GM12878 (cell line): ENCODE results near the gene FUBP1. TPM values are rescaled to one million over a fixed set of nuclear protein-coding genes. Genes with fewer than 3 reads are reported as not detected.

Source experiments
- ATAC-seq: fragments of 200-7000 bp; cut with Tn5 transposase; 3 replicates; pipeline ENCODE4 v1.9.1; 2020; ENCODE audit warnings: mild to moderate bottlenecking, moderate library complexity
- BruUV-seq: library from RNA; stranded (reverse); fragments of 400-500 nt; replicated peaks from 2 replicates; lab custom pipeline; 2021; lab: Mats Ljungman, UMichigan
- CTCF ChIA-PET: fragments of 300-600 bp; sonication (Branson Sonifier 250); formaldehyde crosslinking; extraction: SDS; loops from one replicate; lab custom pipeline; 2021; ENCODE audit warnings: inconsistent platforms; lab: Yijun Ruan, JAX
- POLR2A ChIA-PET: fragments of 350-600 bp; formaldehyde crosslinking; extraction: SDS; loops from one replicate; lab custom pipeline; 2021; ENCODE audit warnings: inconsistent platforms; lab: Charles Lee
- RAD21 ChIA-PET: fragments of 300-600 bp; sonication (Branson Sonifier 250); formaldehyde crosslinking; loops from one replicate; lab custom pipeline; 2023; ENCODE audit warnings: antibody characterized with exemption; ENCODE audit not compliant: unreplicated experiment; lab: Charles Lee
- SMC1A ChIA-PET: fragments of 300-600 bp; sonication (Branson Sonifier 250); formaldehyde crosslinking; loops from one replicate; lab custom pipeline; 2023; ENCODE audit not compliant: unreplicated experiment, uncharacterized antibody; lab: Charles Lee
- DNase-seq: peaks from one replicate; pipeline ENCODE4 v3.0.0-alpha.2; 2011; ENCODE audit warnings: low read depth, low spot score
- FAIRE-seq: peaks from 3 replicates; lab custom pipeline; 2011; peaks lifted over from hg19 to GRCh38; lab: Jason Lieb, UNC
- H2AFZ ChIP-seq: 2 replicates; pipeline ENCODE4 v1.6.0; 2011; ENCODE audit warnings: low read depth, low read length, control low read depth; ENCODE audit not compliant: control insufficient read depth
- H3K27ac ChIP-seq: 2 replicates; pipeline ENCODE4 v1.5.1; 2011; ENCODE audit warnings: control low read depth; ENCODE audit not compliant: control insufficient read depth, insufficient read depth
- H3K27me3 ChIP-seq, 2 experiments: replicated peaks in 1 of 2; 2 replicates each; pipeline versions ENCODE4 v1.6.0 to v1.6.1; 2011; ENCODE audit warnings: low read length in 1 of 2; ENCODE audit not compliant: control insufficient read depth in 2 of 2, insufficient read depth in 2 of 2
- H3K36me3 ChIP-seq, 2 experiments: 2 replicates each; pipeline ENCODE4 v1.5.1; 2011; ENCODE audit warnings: low read length in 1 of 2; ENCODE audit not compliant: control insufficient read depth in 2 of 2, insufficient read depth in 2 of 2
- H3K4me1 ChIP-seq: 2 replicates; pipeline ENCODE4 v1.6.1; 2011; ENCODE audit warnings: mild to moderate bottlenecking, low read length, moderate library complexity, mixed read lengths; ENCODE audit not compliant: control insufficient read depth, insufficient read depth
- H3K4me2 ChIP-seq: 2 replicates; pipeline ENCODE4 v1.6.0; 2011; ENCODE audit warnings: control low read depth; ENCODE audit not compliant: control insufficient read depth, insufficient read depth
- H3K4me3 ChIP-seq: fragments of 200-600 bp; sonication (generic); 2 replicates; pipeline ENCODE4 v1.5.1; 2016
- H3K79me2 ChIP-seq: 2 replicates; pipeline ENCODE4 v1.6.0; 2011; ENCODE audit warnings: low read length; ENCODE audit not compliant: control insufficient read depth, insufficient read depth
- H3K9ac ChIP-seq: 2 replicates; pipeline ENCODE4 v1.8.0; 2011; ENCODE audit warnings: low read length, control low read depth, mixed read lengths; ENCODE audit not compliant: control insufficient read depth, insufficient read depth
- H3K9me3 ChIP-seq: replicated peaks from 3 replicates; pipeline ENCODE4 v1.5.1; 2011; ENCODE audit warnings: mild to moderate bottlenecking, low read length; ENCODE audit not compliant: control insufficient read depth, insufficient read depth
- H4K20me1 ChIP-seq: 2 replicates; pipeline ENCODE4 v1.6.0; 2011; ENCODE audit not compliant: control insufficient read depth, insufficient read depth
- CBX5 ChIP-seq: sonication (generic); IDR thresholded peaks from 2 replicates; pipeline ENCODE4 v1.6.1; 2016; ENCODE audit warnings: low read depth, moderate library complexity, mild to moderate bottlenecking, inconsistent platforms
- HDGF ChIP-seq: fragments of 450-650 bp; IDR thresholded peaks from 2 replicates; pipeline ENCODE4 v1.6.1; 2016; ENCODE audit warnings: antibody characterized with exemption
- HSF1 ChIP-seq: fragments of 150-350 bp; IDR thresholded peaks from 2 replicates; pipeline ENCODE4 v1.6.1; 2014; ENCODE audit warnings: mild to moderate bottlenecking, low read depth, low read length
- IRF3 ChIP-seq: fragments of 450-650 bp; IDR thresholded peaks from 2 replicates; pipeline ENCODE4 v1.6.1; 2014; ENCODE audit warnings: mild to moderate bottlenecking
- IRF5 ChIP-seq: fragments of 450-650 bp; IDR thresholded peaks from 2 replicates; pipeline ENCODE4 v1.6.1; 2017; ENCODE audit warnings: borderline replicate concordance
- MEF2B ChIP-seq: fragments of 450-650 bp; IDR thresholded peaks from 2 replicates; pipeline ENCODE4 v1.6.1; 2018; ENCODE audit warnings: mild to moderate bottlenecking, moderate library complexity; ENCODE audit not compliant: partially characterized antibody, poor library complexity, severe bottlenecking
- MTA3 ChIP-seq: IDR thresholded peaks from 2 replicates; pipeline ENCODE4 v1.6.1; 2012; ENCODE audit warnings: low read length, inconsistent platforms, borderline replicate concordance
- PML ChIP-seq: IDR thresholded peaks from 2 replicates; pipeline ENCODE4 v1.6.1; 2012; ENCODE audit warnings: low read length, inconsistent platforms
- REST ChIP-seq: IDR thresholded peaks from 2 replicates; pipeline ENCODE4 v1.6.1; 2012; ENCODE audit warnings: mild to moderate bottlenecking, low read depth, low read length
- USF2 ChIP-seq: IDR thresholded peaks from 2 replicates; pipeline ENCODE4 v1.6.1; 2011; ENCODE audit warnings: low read depth, low read length, improper control_type of control experiment, borderline replicate concordance
- ZNF217 ChIP-seq: fragments of 450-650 bp; IDR thresholded peaks from 2 replicates; pipeline ENCODE4 v1.6.1; 2017; ENCODE audit warnings: antibody characterized with exemption, mild to moderate bottlenecking
- ZNF384 ChIP-seq: IDR thresholded peaks from 2 replicates; pipeline ENCODE4 v1.6.1; 2012; ENCODE audit warnings: low read depth, mild to moderate bottlenecking, low read length, improper control_type of control experiment, borderline replicate concordance
- in situ Hi-C: fragments of 300-500 bp; cut with MboI; formaldehyde crosslinking; loops from 9 replicates; pipeline ENCODE4 v1.14.3; 2018; ENCODE audit warnings: mixed read lengths
- intact Hi-C: fragments of 100-400 bp; cut with micrococcal nuclease; formaldehyde crosslinking; loops from one replicate; pipeline ENCODE4 v1.14.2; 2022; ENCODE audit not compliant: unreplicated experiment
- polyA plus RNA-seq, 11 experiments: library from polyadenylated mRNA; depleted of rRNA in 4 of 11; unstranded in 6 of 11; stranded (reverse) in 5 of 11; fragments of >200 nt; fragmentation: Nextera tagmentation in 4 of 11; fragmentation: Illumina TruSeq in 1 of 11; extraction: Ambion mirVana in 4 of 11; extraction: Trizol in 1 of 11; gene quantifications; 1 replicate in 1 of 11; 2 replicates in 10 of 11; pipeline versions ENCODE4 v1.2.1 to v1.2.3, GENCODE V29; 2011 to 2016; ENCODE audit warnings: inconsistent platforms in 2 of 11, missing spikeins in 2 of 11, low read depth in 1 of 11
- total RNA-seq, 4 experiments: library from RNA; depleted of rRNA in 3 of 4; stranded (reverse); fragments of >200 nt in 3 of 4; fragmentation: Illumina TruSeq in 1 of 4; extraction: Trizol in 1 of 4; gene quantifications; 2 replicates each; pipeline versions ENCODE4 v1.2.1 to v1.2.3, GENCODE V29; 2013 to 2021

The FUBP1 gene
- total and polyA plus RNA-seq, 10 of the 15 experiments (the other 5 are each of a cell fraction or from before 2014, with no cell fraction given) = 110 to 343 (median 191) TPM

- H2AFZ ChIP-seq = no peak overlapping the region
- ChIA-PET SMC1A (no interaction called here), RAD21 (no interaction called here), CTCF (no interaction called here), POLR2A (interaction anchor here (0.5 kb wide), 1 partner anchor 19 kb away, joined by 7 read pairs; no protein-coding TSS in a partner anchor)
- in situ Hi-C loops = no loop called here
- no peaks in the 10 kb centered on the region for H3K27me3 ChIP-seq
- no peak for FAIRE-seq
- H3K4me1 ChIP-seq = no peaks in the 10 kb centered on the region
- no peak for DNase-seq
- TF ChIP-seq CBX5 (no peak), HDGF (no peak), REST (no peak), MEF2B (no peak), MTA3 (no peak), IRF5 (no peak), PML (no peak), ZNF384 (no peak), USF2 (no peak), IRF3 (no peak), HSF1 (no peak), ZNF217 (no peak)
- BruUV-seq = no TSS peak
- no peaks in the 10 kb centered on the region for H3K79me2 ChIP-seq
- H3K9me3 ChIP-seq = no peaks in the 10 kb centered on the region
- ATAC-seq = no peak
- peaks cover 0 to 13% of the 10 kb centered on the region in 2 experiments; a peak in 3 of 4 replicates for H3K36me3 ChIP-seq
- no peak overlapping the region for H3K27ac ChIP-seq
- H4K20me1 ChIP-seq = no peaks in the 10 kb centered on the region
- no peak overlapping the region for H3K9ac ChIP-seq
- intact Hi-C loops = no loop called here
- H3K4me3 ChIP-seq = no peak overlapping the region
- H3K4me2 ChIP-seq = no peak overlapping the region
Measured at GRCh38 chr1:77938651-77939050, 40.2 kb downstream of the FUBP1 start.
